Retinal pigment epithelial cell (primary cell): ENCODE data around the gene M1AP.

Experiments
- DNase-seq: peaks from one replicate; pipeline ENCODE4 v3.0.0-alpha.2; 2010; ENCODE audit warnings: low read depth
- H3K4me3 ChIP-seq: 2 replicates; pipeline ENCODE4 v1.5.1; 2011; ENCODE audit warnings: mild to moderate bottlenecking, low read length, control low read depth, moderate library complexity
- CTCF ChIP-seq: conservative IDR thresholded peaks from 2 replicates; pipeline ENCODE4 v1.5.1; 2011; ENCODE audit warnings: low read depth, low read length, control low read depth, inconsistent platforms

Gene M1AP

GRCh38 chr2:74585406-74586185 is 62.5 kb downstream of the M1AP start:
- H3K4me3 ChIP-seq, result no peak overlapping the region
- no peak for TF ChIP-seq CTCF
- no peak for DNase-seq

- DNase-seq, result no peak
- no peak overlapping the region for H3K4me3 ChIP-seq
- TF ChIP-seq CTCF, result no peak
Measured at GRCh38 chr2:74584088-74584645, 64.0 kb downstream of the M1AP start.

- no peak overlapping the region for H3K4me3 ChIP-seq
- TF ChIP-seq CTCF, result no peak
- DNase-seq, result no peak
Measured at GRCh38 chr2:74583504-74583903, 64.6 kb downstream of the M1AP start.

GRCh38 chr2:74582184-74582583 is 65.9 kb downstream of the M1AP start:
- no peak for TF ChIP-seq CTCF
- DNase-seq, result no peak

DNA sequence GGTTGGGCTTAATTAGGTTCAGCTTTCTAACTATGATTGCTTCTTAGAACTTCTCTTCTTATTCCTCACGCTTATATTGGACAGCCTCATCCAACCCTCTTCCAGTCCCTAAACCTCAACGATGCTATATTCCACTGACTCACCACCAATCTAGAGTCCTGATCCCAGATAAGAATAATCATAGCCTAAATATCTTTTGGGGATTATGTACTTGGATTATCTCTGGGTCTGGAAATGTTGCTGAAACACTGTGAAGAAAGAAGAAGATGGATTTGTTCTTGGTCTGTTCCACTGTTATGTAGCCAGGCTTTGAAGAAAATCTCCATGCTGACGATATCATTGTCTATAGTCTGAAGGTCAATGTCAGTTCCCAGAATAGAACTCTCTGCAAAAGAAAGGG is 66.7 kb downstream of the M1AP start:
- H3K4me3 ChIP-seq, result no peak overlapping the region
- TF ChIP-seq CTCF, result no peak
- no peak for DNase-seq

More at GRCh38 chr2:74582184-74582583, 65.9 kb downstream of the M1AP start:
- H3K4me3 ChIP-seq, result no peak overlapping the region

DNA sequence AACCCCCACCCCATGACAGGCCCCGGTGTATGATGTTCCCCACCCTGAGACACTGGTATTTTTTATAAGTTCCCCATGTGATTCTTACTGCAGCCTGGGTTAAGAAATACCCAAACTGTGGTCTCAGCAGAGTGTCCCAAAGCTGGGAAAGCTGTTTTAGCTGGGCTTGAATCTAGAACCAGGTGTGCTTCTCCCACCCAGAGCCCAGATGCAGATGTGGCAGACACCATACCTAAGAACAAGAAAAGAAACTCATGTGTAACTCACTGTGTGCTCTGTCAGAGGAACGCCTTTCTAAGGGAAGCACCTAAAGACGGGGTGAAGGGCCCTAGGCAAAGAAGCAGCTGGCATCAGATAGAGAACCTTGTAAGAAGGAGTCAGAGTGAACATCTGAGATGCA is 69.7 kb downstream of the M1AP start:
- DNase-seq, result no peak
- H3K4me3 ChIP-seq, result no peak overlapping the region
- no peak for TF ChIP-seq CTCF

DNA sequence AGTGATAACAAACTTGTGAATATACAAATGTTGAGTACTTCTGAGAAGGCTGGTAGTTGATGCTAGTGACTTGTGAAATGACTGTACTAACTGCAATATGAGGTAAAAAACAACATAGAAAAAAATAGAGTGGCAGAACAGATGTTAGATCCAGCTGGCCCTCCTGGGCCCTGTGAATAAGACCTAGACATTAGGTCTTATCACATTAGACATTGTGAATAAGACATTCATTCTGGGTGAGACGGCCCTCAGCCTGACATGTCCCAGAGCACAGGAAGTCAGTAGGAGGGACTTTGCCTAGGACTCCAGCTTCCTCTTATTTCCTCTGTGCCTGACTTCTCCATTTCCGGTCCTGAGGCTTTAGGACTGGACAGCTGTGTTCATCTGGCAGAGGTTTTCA is 70.7 kb downstream of the M1AP start:
- H3K4me3 ChIP-seq, result no peak overlapping the region
- no peak for TF ChIP-seq CTCF
- DNase-seq, result no peak
